Body of pancreas (tissue), 4 donors: ENCODE measurements around the gene METAP1. TPM values are rescaled to one million over a fixed set of nuclear protein-coding genes. Genes with fewer than 3 reads are reported as not detected.

Experiments
- ATAC-seq: fragments of 150-250 bp; one replicate; pipeline ENCODE4 v1.9.1; 2016
- DNase-seq, 4 donors: peaks; one replicate each; pipeline ENCODE4 v3.0.0-alpha.2; 2019
- H3K27ac ChIP-seq, 4 donors: fragments of 200-600 bp; sonication (generic); 1 replicate in 3 of 4; 2 replicates in 1 of 4; pipeline versions ENCODE4 v1.5.1 to v1.6.1; 2016 to 2019; ENCODE audit warnings: mild to moderate bottlenecking in 1 of 4, mixed read lengths in 1 of 4, moderate library complexity in 1 of 4
- H3K27me3 ChIP-seq, 2 donors: fragments of 200-600 bp; sonication (generic); one replicate each; pipeline ENCODE4 v1.6.0; 2016; ENCODE audit warnings: mild to moderate bottlenecking in 1 of 2
- H3K36me3 ChIP-seq, 2 donors: fragments of 200-600 bp; sonication (generic); replicated peaks in 1 of 2; 2 replicates each; pipeline ENCODE4 v1.5.1; 2016; ENCODE audit warnings: low read depth in 2 of 2; ENCODE audit not compliant: insufficient read depth in 1 of 2
- H3K4me1 ChIP-seq: fragments of 200-600 bp; sonication (generic); one replicate; pipeline ENCODE4 v1.6.0; 2016
- H3K4me3 ChIP-seq, 2 donors: fragments of 200-600 bp; sonication (generic); 1 replicate in 1 of 2; 2 replicates in 1 of 2; pipeline ENCODE4 v1.5.1; 2016 to 2019
- H3K9me3 ChIP-seq, 3 donors: fragments of 200-600 bp; sonication (generic); 1 replicate in 2 of 3; 2 replicates in 1 of 3; pipeline ENCODE4 v1.5.1; 2016
- CTCF ChIP-seq, 7 experiments: fragments of 450-650 bp in 4 of 7; fragments of 200-600 bp in 3 of 7; sonication (generic) in 3 of 7; IDR thresholded peaks; one replicate each; pipeline ENCODE4 v1.5.1; 2016 to 2019; ENCODE audit warnings: antibody characterized with exemption in 7 of 7
- POLR2A ChIP-seq, 3 donors: fragments of 450-650 bp; IDR thresholded peaks; one replicate each; pipeline ENCODE4 v1.6.1; 2016; ENCODE audit warnings: antibody characterized with exemption in 3 of 3, mild to moderate bottlenecking in 2 of 3
- WGBS, 2 donors: methylation state at CpG; one replicate each; pipeline ENCODE4 v1.1.5; 2017; 5-methylcytosine and 5-hydroxymethylcytosine counted together
- intact Hi-C: fragments of 100-400 bp; cut with DNase I; formaldehyde crosslinking; loops from one replicate; pipeline ENCODE4 v1.15.1; 2023
- total RNA-seq, 2 donors: library from RNA; depleted of rRNA; stranded (reverse); fragments of >200 nt; gene quantifications; one replicate each; pipeline ENCODE4 v1.1.0, GENCODE V29; 2016

METAP1 gene
- total RNA-seq, 2 donors from 2014 or later: 21.1 to 21.8 TPM

GRCh38 chr4:99054428-99054994 is 59.0 kb downstream of the METAP1 start:
- Histone ChIP-seq H3K4me3 (no peak overlapping the region), H3K4me1 (peaks cover 3% of the 10 kb centered on the region), H3K36me3 (peaks cover 0 to 5% of the 10 kb centered on the region in 2 donors), H3K27ac (no peak overlapping the region), H3K9me3 (no peaks in the 10 kb centered on the region), H3K27me3 (no peaks in the 10 kb centered on the region)
- intact Hi-C loops: loop anchor here (10.0 kb wide), 1 partner anchor 60 kb away; the partner anchor contains the start of gene METAP1
- ATAC-seq: no peak
- WGBS, 2 donors: 88 to 89% methylated on average over 3 of the region's 3 CpGs
- TF ChIP-seq POLR2A (IDR thresholded peaks at IDR 0.05) (no peak), CTCF (IDR thresholded peaks at IDR 0.05) (no peak)
- no peak for DNase-seq

GRCh38 chr4:99058228-99058627 is 62.7 kb downstream of the METAP1 start:
- no peak for DNase-seq
- Histone ChIP-seq H3K27me3 (no peaks in the 10 kb centered on the region), H3K27ac (no peak overlapping the region), H3K4me1 (peaks cover 3% of the 10 kb centered on the region), H3K4me3 (no peak overlapping the region), H3K9me3 (no peaks in the 10 kb centered on the region), H3K36me3 (peaks cover 0 to 5% of the 10 kb centered on the region in 2 donors)
- no peak for TF ChIP-seq CTCF (IDR thresholded peaks at IDR 0.05)
- intact Hi-C loops: loop anchor here (10.0 kb wide), 1 partner anchor 63 kb away; the partner anchor contains the start of gene METAP1
- WGBS, 2 donors: 75 to 77% methylated on average over 2 of the region's 2 CpGs
- ATAC-seq: no peak

- no peak for ATAC-seq
- no peak for DNase-seq
- Histone ChIP-seq H3K27me3 (no peaks in the 10 kb centered on the region), H3K36me3 (peaks cover 0 to 5% of the 10 kb centered on the region in 2 donors), H3K27ac (no peak overlapping the region), H3K4me1 (peaks cover 3% of the 10 kb centered on the region), H3K9me3 (no peaks in the 10 kb centered on the region), H3K4me3 (no peak overlapping the region)
- intact Hi-C loops: loop anchor here (10.0 kb wide), 1 partner anchor 65 kb away; the partner anchor contains the start of gene METAP1
- TF ChIP-seq CTCF (IDR thresholded peaks at IDR 0.05) (no peak), POLR2A (IDR thresholded peaks at IDR 0.05) (no peak)
- WGBS, 2 donors: 98 to 100% methylated on average over 1 of the region's 1 CpG
These were observed 64.0 kb downstream of the METAP1 start for GRCh38 chr4:99059550-99059949.

GRCh38 chr4:99061048-99061700 is 65.7 kb downstream of the METAP1 start:
- no peaks in the 10 kb centered on the region for H3K4me1 ChIP-seq
- 94 to 95% methylated on average over 8 of the region's 8 CpGs for WGBS, 2 donors
- TF ChIP-seq POLR2A (IDR thresholded peaks at IDR 0.05) (no peak), CTCF (IDR thresholded peaks at IDR 0.05) (no peak)
- no peaks in the 10 kb centered on the region for H3K27me3 ChIP-seq
- intact Hi-C loops: no loop called here
- peaks cover 0 to 5% of the 10 kb centered on the region in 2 donors for H3K36me3 ChIP-seq
- no peak for ATAC-seq
- no peak overlapping the region for H3K4me3 ChIP-seq
- H3K9me3 ChIP-seq: no peaks in the 10 kb centered on the region
- no peak for DNase-seq
- H3K27ac ChIP-seq: no peak overlapping the region
